ENCODE measurements around the gene XKR8.

- no peak for TF ChIP-seq KDM5B (CRISPR knock-in tag; IDR thresholded peaks at IDR 0.05; ENCODE audit: borderline replicate concordance)
- TF ChIP-seq, protein P1, sequence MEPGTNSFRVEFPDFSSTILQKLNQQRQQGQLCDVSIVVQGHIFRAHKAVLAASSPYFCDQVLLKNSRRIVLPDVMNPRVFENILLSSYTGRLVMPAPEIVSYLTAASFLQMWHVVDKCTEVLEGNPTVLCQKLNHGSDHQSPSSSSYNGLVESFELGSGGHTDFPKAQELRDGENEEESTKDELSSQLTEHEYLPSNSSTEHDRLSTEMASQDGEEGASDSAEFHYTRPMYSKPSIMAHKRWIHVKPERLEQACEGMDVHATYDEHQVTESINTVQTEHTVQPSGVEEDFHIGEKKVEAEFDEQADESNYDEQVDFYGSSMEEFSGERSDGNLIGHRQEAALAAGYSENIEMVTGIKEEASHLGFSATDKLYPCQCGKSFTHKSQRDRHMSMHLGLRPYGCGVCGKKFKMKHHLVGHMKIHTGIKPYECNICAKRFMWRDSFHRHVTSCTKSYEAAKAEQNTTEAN (CRISPR knock-in tag; conservative IDR thresholded peaks at IDR 0.05): no peak
Measured at GRCh38 chr1:27945020-27945419, 14.8 kb upstream of the XKR8 start.

Measured in HepG2 (cell line).